Measurements from ENCODE around the gene NDUFV3.

GRCh38 chr21:42942244-42942643 lies 49.1 kb downstream of the NDUFV3 start:
- no peak for TF ChIP-seq CTCF (IDR thresholded peaks at IDR 0.05 in 8 of 11, conservative IDR thresholded peaks at IDR 0.05 in 3 of 11)
- no peak for TF ChIP-seq POLR2A (IDR thresholded peaks at IDR 0.05)

Measured in spleen (tissue), 7 donors.